GM18867 (cell line): ENCODE data around the gene COL7A1.
A peak's percentile ranks its signal among the peaks of the same experiment; 100 is the strongest.

ENCODE experiments used
- ATAC-seq: cut with Tn5 transposase; IDR thresholded peaks from one replicate; pipeline ENCODE4 v1.9.1; 2021; ENCODE audit warnings: mild to moderate bottlenecking, moderate library complexity; ENCODE audit not compliant: unreplicated experiment

Gene COL7A1

DNA sequence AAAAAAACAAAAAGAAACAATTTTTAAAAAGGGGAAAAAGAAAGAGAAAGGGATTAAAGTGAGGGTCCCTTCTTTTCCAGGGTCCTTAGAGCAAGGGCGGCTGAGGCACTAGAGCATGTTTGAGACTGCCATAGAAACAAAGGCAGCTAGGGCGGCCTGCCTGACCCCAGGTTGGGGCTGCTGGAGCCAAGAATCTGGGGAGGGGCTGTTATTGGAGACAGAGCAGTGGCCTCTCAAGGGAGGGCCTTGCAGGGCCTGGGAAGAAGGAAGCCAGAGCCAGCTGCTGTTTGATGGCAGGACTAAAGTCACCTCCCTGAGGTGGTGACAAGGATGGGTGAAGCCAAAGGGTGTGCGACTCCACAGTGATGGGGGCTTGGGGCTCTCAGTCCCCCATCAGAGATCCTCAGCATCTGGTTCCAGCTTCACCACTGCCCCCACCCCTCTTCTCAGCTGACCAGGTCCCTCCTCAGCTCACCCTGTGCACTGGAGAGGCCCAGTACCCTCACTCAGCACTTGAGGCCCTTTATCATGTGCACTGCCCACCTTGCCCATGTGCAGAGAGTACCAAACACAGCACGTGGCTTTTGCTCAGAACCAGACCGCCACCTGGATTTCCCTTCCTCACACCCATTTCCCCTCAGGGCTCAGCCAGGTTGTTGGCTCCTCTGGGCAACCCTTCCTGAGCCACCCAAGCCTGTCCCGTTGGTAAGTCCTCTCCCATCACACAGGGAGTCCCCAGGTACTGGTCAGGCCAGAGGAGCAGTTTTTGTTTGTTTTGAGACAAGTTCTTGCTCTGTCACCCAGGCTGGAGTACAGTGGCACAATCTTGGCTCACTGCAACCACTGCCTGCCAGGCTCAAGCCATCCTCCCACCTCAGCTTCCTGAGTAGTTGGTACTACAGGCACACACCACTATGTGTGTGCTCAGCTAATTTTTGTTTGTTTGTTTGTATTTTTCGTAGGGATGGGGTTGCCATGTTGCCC lies 24.7 kb upstream of the COL7A1 start:
- ATAC-seq = no peak

DNA sequence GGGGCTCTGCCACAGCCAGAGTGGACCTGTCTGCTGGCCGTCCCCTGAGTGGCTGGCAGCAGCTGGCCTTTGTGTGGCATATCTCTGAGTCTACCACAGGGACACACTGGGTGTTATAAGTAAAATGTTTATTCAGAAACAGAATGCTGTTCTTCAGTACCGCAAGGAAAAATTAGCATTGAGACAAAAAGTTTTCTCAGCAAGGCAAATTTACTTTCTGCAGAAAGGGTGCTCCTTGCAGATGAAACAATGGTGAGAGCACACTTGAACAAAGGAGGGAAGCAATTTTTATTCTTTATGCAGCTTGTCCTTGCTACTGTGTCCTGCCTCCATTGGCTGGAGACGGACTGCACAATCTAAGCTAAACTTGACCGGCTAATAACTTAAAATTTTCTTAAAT lies 22.4 kb upstream of the COL7A1 start:
- no peak for ATAC-seq

DNA sequence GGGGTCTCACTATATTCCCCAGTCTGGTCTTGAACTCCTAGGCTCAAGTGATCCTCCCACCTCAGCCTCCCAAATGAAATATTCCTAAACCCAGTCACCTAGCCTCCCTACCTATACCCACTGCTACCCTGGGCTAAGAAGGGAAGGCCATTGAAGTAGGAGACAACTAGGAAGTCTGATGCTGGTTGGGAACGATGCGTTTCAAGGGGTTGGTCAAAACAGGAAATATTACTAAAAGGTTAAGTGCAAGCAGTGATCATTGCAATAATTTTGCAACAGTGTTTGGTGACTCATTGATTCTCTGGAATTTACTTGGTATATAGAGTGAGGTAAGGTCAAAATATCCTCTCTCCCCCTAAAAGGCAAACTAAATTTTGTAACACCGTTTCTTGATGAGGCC lies 18.9 kb upstream of the COL7A1 start:
- no peak for ATAC-seq

DNA sequence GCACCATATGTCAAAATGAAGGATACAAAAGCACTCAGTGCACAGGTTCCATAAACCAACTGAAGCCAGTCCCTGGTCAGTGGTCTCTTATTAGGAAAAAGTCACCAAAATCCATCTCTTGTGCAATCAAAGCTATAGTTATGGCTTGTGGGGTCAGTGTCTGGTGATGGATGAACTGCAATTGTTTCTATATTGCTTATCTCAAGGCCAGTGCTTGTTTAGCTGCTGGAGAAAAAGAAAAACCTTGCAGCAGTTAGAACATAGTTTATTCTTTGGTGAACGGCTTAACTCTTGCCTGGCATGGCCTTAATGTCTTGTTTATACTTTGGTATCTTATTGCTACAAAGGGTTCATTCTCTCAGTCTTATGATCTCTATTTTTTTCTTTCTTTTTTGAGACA lies 17.2 kb upstream of the COL7A1 start:
- ATAC-seq = no peak

DNA sequence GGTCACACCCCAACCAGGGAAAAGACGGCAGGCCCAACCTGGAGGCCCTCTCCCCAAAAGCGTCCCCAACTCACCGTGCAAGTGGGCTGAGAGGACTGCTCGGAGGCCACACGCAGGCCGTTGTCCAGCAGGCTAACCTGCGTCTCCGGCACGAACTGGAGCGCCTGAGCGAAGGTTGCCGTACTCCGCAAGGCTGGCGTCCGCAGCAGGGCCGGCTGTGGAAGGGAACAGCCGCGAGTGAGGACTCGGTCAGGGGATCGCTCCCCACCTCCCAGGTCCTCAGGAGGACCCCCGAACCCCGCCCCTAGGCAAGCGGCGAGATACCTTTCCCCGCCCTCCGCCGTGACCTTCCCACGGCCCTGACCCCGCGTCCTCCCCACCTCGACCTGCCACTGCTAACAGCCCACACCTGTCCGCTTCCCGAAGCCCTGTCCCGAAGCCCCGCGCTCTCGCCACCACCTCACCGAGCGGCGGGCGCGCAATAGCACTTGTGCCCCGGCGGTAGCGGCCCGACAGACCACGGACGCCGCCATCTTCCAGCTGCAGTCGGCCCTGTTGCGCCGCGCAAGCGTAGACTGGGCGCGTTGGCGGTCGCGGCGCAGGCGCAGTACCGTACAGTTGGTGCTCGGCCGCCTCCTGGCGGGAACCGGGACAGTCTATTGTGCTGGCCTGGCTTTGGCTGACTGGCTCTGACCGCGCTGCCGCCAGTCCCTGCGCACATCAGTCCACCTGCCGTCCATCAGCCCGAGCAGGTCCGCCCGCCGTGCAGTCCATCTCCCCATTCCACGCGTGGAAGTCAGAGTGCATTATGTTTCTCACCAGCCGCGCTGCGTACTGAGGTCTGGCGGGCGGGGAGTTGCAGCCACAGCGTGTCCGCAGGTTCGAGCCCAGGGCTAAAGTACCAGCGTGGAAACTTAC lies 14.2 kb upstream of the COL7A1 start, which contains the start of gene UQCRC1:
UQCRC1 (minus strand) TSS at position 559 of the 918 bp plus-strand sequence; CDS start at position 533, 26 bp downstream.
- ATAC-seq = peak; percentile 97

DNA sequence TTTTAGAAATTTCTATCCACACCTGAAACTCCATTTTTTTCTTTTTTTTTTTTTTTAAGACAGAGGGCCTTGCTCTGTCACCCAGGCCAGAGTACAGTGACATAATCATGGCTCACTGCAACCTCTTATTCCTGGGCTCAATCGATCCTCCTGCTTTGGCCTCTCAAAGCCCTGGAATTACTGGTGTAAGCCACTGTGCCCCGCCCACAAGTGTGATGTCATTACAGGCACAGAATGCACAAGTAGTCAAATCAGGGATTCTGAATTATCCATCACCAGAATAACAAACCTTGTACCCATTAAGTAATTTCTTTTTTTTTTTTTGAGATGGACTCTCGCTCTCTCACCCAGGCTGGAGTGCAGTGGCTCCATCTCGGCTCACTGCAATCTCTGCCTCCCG lies 12.4 kb upstream of the COL7A1 start:
- no peak for ATAC-seq

DNA sequence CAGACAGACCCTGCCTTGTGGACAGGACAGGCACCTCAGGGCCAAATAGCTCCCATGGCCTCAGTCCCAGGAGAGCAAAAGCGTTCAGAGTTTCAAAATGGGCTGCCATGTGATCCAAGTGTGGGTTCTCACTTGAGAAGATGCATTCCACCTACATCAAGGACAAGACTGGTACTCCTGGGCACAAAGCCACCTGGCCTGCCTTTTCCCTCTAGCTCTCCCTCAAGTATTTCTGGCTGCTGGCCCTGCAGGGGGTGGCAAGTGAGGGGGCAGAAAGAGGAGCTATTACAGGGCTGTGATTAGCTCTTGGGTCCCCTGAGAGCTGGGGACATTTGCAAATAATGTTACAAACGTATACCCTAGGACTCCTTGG lies 6.5 kb upstream of the COL7A1 start:
- no peak for ATAC-seq

DNA sequence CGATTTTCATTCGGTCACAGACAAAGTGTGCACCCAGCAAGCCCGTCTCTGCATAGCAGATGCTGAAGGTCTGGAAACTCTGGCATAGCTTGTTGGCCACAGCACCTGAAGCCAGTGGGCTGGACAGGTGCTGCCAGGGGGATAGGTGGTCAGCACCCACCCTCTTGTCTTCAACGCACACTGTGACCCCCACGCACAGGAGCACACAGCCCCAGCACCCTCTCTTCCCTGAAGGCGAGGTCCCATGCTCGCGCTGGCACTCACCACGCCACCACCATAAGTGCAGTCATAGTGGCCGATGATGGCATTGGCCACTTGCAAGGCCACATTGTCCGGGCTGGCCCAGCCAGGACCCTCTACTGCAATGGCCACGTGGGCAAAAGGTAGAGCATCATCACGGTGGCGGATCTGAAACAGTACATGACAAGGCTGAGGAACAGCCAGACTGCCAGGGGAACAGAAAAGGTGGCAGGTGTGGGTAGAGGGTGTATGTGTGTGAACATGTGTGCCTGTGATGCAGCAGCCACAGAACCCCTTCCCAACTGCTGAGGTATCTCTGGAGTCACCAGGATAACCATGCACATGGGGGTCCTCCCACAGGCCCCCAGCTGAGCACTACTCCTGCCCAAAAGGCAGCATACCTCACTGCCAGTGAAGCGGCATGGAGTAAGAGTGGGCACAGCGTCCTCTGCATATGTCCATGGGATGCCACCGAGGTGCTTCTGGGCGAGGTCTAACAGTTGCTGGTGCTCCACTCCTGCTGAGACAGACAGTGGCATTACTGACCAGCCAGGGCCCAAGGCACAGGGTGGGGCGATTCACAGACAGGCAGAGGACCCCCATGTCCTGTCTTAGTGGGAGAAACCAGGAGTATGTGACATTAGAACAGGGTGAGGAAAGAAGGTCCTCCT lies 5.8 kb upstream of the COL7A1 start:
- ATAC-seq = no peak

DNA sequence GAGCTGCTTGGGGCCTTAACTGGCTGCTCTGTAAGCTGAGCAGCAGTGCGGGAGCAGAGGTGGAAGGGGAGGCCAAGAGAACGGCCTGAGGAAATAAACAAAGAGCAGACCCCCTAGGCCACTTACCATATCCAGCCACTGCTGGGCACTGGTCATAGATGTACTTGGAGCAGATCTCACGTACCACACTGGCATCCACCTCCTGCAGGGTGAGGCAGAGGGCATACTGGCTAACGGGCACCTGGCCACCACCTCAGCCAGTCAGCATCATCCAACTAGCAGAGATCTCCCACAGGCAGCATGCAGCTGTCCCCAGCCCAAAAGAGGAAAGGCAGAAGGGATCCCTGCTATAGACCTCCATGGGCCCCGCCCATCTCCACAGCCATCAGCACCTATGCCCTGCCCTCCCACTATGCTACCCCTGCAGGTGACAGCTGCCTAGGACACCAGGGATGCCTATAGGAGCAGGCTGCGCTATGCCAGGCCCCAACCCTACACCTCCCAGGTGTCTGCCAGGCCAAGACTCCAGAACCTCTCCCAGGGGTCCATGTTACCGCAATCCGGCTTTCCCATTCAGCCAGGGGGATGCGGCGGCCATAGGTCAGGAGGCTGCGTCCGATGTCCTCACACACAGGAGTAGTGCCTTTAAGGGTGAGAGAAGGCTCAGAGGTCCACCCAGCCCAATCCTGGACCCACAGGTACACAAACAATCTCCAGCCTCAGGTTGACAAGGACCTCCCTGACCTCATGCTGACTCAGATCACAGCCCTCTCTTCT lies 4.6 kb upstream of the COL7A1 start:
- ATAC-seq = no peak

DNA sequence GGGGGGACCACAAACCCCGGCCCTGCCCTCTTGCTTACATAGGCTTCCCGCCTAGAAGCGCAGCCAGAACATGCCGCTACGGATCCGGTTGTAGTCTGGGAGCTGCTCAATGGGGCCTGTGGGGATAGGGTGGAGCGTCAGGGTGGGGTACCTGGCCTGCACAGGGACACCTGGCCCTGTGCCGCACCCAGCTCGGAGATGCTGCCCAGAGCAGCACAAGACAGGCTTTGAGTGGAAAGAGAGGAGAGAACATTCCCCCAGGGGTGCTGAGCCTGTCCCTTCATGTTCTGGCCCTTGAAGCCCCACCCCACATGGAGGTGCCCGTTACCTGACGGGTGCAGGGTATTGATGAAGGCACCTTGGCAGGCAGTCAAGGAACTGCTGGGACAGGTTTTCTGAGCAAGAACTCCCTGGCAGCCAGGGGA lies 4.0 kb upstream of the COL7A1 start:
- no peak for ATAC-seq

DNA sequence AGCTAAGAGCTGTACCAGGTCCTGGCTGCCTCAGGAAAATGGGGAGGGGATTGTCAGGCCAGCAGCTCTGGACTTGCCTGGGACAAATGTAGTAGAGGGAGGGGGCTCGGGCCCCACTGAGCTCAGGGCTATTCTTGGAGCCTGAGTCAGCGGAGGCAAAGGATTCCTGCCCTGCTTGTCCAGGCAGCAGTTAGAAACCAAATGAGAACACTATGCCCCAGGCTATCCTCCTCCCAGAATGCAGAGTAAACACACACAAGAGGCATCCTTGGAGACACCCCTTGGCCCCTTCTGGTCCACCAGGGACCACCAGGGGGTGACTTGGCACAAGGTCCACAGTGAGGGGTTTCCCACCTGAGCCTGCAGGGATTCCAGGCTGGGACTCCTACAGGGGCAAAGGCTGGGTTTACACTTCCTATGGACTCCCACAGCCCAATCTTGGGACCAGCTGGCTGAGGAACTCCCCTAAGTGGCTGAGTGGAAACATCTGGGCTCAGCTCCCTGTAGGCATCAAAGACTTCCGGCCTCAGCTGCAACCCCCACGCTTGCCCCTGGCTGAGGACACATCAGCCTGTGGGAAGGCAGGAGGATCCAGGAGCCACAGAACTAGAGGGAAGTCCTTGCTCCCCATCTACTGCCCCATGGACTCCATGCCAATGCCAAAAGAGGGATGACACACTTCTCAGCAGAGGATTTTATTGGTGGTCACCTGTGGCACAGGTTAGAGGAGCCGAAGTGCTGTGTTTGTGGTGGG lies 3.4 kb upstream of the COL7A1 start:
- ATAC-seq = no peak

DNA sequence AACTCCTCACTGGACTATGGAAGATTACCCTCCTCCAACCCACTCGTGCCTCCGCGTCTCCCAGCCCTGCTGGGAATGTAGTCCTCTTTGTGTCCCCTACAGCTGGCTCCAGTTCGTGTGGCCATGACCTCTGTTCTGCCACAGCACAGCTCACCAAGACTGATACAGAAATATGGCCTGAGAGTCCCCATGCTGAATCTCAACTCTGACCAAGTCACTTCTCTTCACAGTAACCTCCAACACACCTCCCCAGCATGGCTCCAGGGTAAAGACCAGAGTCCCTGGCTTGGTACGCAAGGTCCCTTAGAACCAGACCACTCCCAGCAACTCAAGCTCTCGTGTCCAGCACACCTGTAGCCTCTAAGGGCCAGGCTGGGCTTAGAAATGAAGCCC lies 2.3 kb upstream of the COL7A1 start:
- ATAC-seq = no peak

DNA sequence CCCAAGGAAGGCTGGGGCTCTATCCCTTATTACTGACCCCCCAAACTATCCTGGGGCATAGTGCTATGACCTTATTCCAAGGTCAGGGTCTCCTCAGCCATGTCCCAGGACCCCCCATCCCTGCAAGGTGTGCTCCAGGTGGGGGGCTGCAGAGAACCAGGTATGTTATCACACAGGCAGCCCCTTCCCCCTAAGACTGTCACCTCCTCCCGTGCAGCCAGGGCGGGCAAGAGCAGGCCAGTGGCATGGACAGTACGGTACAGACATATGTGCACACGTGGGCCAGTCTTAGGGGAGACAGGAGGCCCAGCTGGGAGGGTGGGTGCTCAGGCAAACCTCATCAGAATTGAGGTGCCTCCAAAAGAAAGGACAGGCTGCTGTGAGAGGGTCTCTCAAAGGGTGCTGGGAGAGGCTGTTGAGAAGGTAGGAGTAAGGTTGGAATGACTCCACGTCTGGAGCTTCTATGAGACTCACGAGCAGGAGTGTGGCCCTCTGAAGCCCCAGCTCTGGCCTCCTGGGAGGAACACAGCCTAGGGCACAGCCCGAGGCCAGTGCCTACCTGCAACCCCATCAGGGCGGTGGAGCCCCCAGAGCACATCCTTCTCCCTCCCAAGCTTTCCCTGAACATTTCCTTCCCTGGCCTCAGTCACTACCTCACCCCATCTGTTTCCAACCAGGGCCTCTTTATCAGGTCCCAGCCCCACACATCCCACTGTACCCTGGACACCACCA lies 1.7 kb upstream of the COL7A1 start:
- no peak for ATAC-seq

DNA sequence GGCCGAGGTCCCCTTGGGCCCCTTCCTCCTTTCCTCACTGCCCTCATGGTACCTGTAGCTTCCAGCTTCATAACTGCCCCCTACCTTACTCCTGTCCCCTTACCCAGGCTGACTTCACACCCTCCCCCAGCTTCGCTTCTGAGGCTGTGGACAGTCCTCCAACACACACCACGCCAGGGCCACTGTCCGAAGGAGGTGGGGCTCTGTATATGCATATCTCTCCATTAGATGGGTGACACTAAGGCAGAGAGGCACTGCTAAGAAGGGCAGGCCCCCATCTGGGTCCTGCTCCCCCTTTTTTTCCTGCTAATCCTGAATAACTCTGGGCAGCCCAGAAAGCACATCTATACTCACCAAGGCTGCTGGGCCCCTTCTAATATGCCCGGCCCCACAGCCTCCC lies 1.0 kb upstream of the COL7A1 start:
- no peak for ATAC-seq

DNA sequence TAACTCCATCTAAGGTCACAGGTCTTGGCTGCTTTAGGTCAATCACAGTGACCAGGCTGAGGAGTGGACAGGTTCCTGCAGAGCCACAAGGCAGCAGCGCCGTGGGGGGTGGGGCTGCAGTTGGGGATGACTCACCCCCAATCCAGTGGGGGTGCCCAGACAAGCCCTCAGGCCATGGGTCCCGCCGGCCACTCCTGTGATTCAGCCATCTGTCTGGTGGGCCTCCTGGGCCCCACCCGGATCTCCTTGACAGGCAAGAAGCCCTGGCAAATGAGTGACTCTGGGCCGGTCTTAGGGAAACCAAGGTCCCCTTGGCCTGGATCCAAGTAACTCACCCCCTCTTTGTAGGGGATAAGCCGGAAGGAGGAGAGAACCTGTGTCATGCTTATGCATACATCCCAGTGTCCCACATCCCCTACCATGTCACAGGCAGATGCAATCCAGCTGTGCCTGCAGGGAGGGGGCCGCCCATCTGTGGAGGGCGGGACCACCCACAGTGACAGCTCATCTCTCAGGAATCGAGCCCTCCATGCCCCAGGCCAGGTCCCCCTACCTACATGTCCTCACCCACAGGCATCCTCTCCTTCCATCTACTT lies 495 bp upstream of the COL7A1 start:
- no peak for ATAC-seq

DNA sequence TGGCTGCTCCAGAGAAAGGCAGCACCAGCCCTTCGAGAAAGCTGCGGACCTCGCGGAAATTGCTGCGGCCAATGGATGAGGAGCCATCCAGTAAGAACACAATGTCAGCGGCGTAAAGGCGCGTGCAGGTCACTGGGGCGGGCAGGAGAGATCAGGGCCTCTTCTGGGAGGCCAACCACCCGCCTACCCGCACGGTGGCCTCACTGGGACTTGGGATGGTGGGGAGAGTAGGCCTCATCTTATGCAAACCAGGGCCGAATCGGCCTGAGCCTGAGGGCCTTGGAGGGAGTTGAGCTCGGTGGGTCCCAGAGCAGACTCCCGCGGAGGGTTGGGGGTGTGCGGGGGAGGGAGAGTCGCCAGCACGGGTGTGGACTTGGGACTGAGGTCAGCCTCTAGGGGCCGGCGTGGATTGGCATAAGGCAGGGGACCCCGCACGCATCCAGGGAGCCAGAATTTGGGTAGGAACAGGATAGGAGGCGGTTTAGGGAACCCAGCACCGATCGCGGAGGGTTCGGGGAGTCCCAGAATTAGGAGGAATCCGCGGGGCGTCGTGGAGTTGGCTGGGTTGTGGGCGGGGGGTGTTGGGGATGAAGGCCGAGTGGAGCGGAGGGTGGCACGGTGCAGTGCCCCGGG lies 596 bp downstream of the COL7A1 start:
- no peak for ATAC-seq

DNA sequence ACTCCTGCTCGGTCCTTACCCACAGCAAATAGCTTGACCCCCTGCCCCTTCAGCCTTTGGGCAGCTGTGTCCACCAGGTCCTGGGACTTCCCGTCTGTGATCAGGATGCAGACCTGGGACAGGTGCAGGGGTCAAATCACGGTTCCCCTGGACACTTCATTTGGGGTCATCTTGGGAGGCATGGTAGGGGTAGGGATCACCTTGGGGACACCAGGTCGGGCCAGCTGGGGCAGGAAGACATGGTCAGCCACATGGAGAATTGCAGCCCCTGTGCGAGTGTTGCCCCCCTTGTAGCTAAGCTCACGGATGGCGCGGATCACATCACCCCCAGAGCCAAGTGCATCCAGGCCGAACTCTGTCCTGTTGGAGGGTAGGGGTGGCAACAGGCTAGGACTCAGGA lies 1.8 kb downstream of the COL7A1 start:
- ATAC-seq = no peak
